Fibroblast of lung (primary cell): ENCODE measurements around the gene TMPRSS4. TPM values are rescaled to one million over a fixed set of nuclear protein-coding genes. Genes with fewer than 3 reads are reported as not detected.

Experiments
- DNase-seq, 2 donors: peaks; one replicate each; pipeline versions ENCODE4 v3.0.0 to v3.0.0-alpha.2; 2010; ENCODE audit warnings: low read depth in 2 of 2
- H2AFZ ChIP-seq: 2 replicates; pipeline ENCODE4 v1.5.1; 2012; ENCODE audit warnings: low read length, control low read depth, inconsistent platforms
- H3K27ac ChIP-seq: 2 replicates; pipeline ENCODE4 v1.5.1; 2011; ENCODE audit warnings: low read length, control low read depth; ENCODE audit not compliant: insufficient read depth
- H3K27me3 ChIP-seq: 2 replicates; pipeline ENCODE4 v1.5.1; 2011; ENCODE audit warnings: mild to moderate bottlenecking, low read length; ENCODE audit not compliant: control insufficient read depth, insufficient read depth
- H3K36me3 ChIP-seq: 2 replicates; pipeline ENCODE4 v1.5.1; 2011; ENCODE audit warnings: low read length; ENCODE audit not compliant: control insufficient read depth, insufficient read depth
- H3K4me1 ChIP-seq: 2 replicates; pipeline ENCODE4 v1.5.1; 2011; ENCODE audit warnings: low read length; ENCODE audit not compliant: control insufficient read depth, insufficient read depth; ENCODE audit errors: extremely low read depth
- H3K4me2 ChIP-seq: 2 replicates; pipeline ENCODE4 v1.5.1; 2011; ENCODE audit warnings: low read length, control low read depth; ENCODE audit not compliant: insufficient read depth; ENCODE audit errors: extremely low read depth
- H3K4me3 ChIP-seq, 4 experiments: fragments of 200-600 bp in 1 of 4; sonication (generic) in 1 of 4; replicated peaks in 1 of 4; 2 replicates each; pipeline ENCODE4 v1.5.1; 2011 to 2016; ENCODE audit warnings: low read length in 4 of 4, low read depth in 3 of 4, mild to moderate bottlenecking in 3 of 4, control low read depth in 2 of 4, inconsistent platforms in 1 of 4, mixed read lengths in 1 of 4; ENCODE audit not compliant: insufficient read depth in 1 of 4; ENCODE audit errors: control extremely low read depth in 1 of 4
- H3K79me2 ChIP-seq: 2 replicates; pipeline ENCODE4 v1.5.1; 2012; ENCODE audit warnings: mild to moderate bottlenecking, low read length, inconsistent platforms; ENCODE audit not compliant: control insufficient read depth, insufficient read depth
- H3K9ac ChIP-seq: 2 replicates; pipeline ENCODE4 v1.5.1; 2011; ENCODE audit warnings: mild to moderate bottlenecking, low read length, control low read depth; ENCODE audit not compliant: insufficient read depth
- H3K9me3 ChIP-seq: 2 replicates; pipeline ENCODE4 v1.5.1; 2012; ENCODE audit warnings: low read depth, low read length; ENCODE audit not compliant: control insufficient read depth, insufficient read depth
- H4K20me1 ChIP-seq: 2 replicates; pipeline ENCODE4 v1.5.1; 2011; ENCODE audit warnings: low read length; ENCODE audit not compliant: control insufficient read depth, insufficient read depth; ENCODE audit errors: extremely low read depth
- EZH2 ChIP-seq: IDR thresholded peaks from 2 replicates; pipeline ENCODE4 v1.5.1; 2012; ENCODE audit warnings: low read length, control low read depth, mild to moderate bottlenecking; ENCODE audit errors: missing control alignments
- polyA plus RNA-seq, 2 donors: library from polyadenylated mRNA; depleted of rRNA in 1 of 2; stranded (reverse) in 1 of 2; unstranded in 1 of 2; fragments of >200 nt; gene quantifications; 2 replicates each; pipeline ENCODE4 v1.2.1, GENCODE V29; 2011 to 2012; ENCODE audit warnings: missing spikeins in 1 of 2
- total RNA-seq: library from RNA; depleted of rRNA; stranded (reverse); fragments of >200 nt; gene quantifications from 2 replicates; pipeline ENCODE4 v1.2.1, GENCODE V29; 2014
- TF ChIP-seq, protein P1 (sequence below), 2 donors: IDR thresholded peaks in 1 of 2; conservative IDR thresholded peaks in 1 of 2; 1 replicate in 1 of 2; 2 replicates in 1 of 2; pipeline ENCODE4 v1.5.1; 2011 to 2012; ENCODE audit warnings: low read length in 2 of 2, control low read depth in 1 of 2, inconsistent platforms in 1 of 2, low read depth in 1 of 2, mild to moderate bottlenecking in 1 of 2

Gene TMPRSS4
- total and polyA plus RNA-seq, 2 donors (not counting 1 experiment from before 2014, with no cell fraction given): not detected

DNA sequence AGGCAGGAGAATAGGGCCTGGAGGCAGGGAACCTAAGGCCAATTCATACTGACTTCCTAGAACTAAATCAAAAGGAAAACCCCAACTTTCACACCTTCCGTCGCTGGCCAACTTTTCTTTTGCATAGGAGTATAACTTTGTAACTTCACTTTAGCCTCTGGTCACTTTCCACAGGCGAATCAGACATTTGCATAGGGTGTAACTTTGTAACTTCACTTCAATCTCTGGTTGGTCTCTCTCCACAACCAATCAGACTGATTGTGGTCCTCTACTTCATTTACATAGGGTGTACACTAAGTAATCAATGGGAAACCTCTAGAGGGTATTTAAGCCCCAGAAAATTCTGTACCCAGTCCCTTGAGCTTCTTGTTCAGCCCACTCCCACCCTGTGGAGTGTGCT is 11.5 kb upstream of the TMPRSS4 start:
- H3K36me3 ChIP-seq: no peaks in the 10 kb centered on the region
- no peaks in the 10 kb centered on the region for H3K27me3 ChIP-seq
- H3K9ac ChIP-seq: no peak overlapping the region
- no peaks in the 10 kb centered on the region for H4K20me1 ChIP-seq
- H3K9me3 ChIP-seq: no peaks in the 10 kb centered on the region
- H3K4me3 ChIP-seq: no peak overlapping the region
- H2AFZ ChIP-seq: no peak overlapping the region
- H3K27ac ChIP-seq: no peak overlapping the region
- no peaks in the 10 kb centered on the region for H3K79me2 ChIP-seq
- no peaks in the 10 kb centered on the region for H3K4me1 ChIP-seq
- DNase-seq: no peak
- no peak for TF ChIP-seq EZH2
- TF ChIP-seq, protein P1, sequence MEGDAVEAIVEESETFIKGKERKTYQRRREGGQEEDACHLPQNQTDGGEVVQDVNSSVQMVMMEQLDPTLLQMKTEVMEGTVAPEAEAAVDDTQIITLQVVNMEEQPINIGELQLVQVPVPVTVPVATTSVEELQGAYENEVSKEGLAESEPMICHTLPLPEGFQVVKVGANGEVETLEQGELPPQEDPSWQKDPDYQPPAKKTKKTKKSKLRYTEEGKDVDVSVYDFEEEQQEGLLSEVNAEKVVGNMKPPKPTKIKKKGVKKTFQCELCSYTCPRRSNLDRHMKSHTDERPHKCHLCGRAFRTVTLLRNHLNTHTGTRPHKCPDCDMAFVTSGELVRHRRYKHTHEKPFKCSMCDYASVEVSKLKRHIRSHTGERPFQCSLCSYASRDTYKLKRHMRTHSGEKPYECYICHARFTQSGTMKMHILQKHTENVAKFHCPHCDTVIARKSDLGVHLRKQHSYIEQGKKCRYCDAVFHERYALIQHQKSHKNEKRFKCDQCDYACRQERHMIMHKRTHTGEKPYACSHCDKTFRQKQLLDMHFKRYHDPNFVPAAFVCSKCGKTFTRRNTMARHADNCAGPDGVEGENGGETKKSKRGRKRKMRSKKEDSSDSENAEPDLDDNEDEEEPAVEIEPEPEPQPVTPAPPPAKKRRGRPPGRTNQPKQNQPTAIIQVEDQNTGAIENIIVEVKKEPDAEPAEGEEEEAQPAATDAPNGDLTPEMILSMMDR (conservative IDR thresholded peaks at IDR 0.05 in 1 of 2, IDR thresholded peaks at IDR 0.05 in 1 of 2; ENCODE audit: low read depth in 1 of 2, low read length in 2 of 2): no peak
- H3K4me2 ChIP-seq: no peak overlapping the region

DNA sequence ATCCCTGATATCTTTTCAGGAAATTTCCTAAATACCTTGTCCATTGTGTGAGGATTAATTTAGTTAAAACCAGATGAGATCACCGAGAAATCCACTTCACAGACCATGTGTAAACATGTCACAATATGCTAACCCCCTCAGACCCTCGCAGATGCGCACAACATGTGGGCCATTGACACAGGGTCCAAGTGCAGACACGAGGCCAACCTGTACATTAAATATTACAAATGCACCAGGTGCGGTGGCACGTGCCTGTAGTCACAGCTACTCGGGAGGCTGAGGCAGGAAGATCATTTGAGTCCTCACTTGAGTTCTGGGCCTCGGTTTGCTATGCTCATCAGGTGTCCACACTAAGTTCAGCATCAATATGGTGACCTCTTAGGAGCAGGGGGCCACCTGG is 9.9 kb upstream of the TMPRSS4 start:
- Histone ChIP-seq H3K79me2 (no peaks in the 10 kb centered on the region), H3K27ac (no peak overlapping the region), H3K36me3 (no peaks in the 10 kb centered on the region), H4K20me1 (no peaks in the 10 kb centered on the region), H3K4me2 (no peak overlapping the region), H2AFZ (no peak overlapping the region), H3K27me3 (no peaks in the 10 kb centered on the region), H3K9me3 (no peaks in the 10 kb centered on the region), H3K4me1 (no peaks in the 10 kb centered on the region), H3K9ac (no peak overlapping the region), H3K4me3 (no peak overlapping the region)
- TF ChIP-seq, protein P1 (conservative IDR thresholded peaks at IDR 0.05 in 1 of 2, IDR thresholded peaks at IDR 0.05 in 1 of 2; ENCODE audit: low read depth in 1 of 2, low read length in 2 of 2): no peak
- no peak for TF ChIP-seq EZH2
- no peak for DNase-seq

DNA sequence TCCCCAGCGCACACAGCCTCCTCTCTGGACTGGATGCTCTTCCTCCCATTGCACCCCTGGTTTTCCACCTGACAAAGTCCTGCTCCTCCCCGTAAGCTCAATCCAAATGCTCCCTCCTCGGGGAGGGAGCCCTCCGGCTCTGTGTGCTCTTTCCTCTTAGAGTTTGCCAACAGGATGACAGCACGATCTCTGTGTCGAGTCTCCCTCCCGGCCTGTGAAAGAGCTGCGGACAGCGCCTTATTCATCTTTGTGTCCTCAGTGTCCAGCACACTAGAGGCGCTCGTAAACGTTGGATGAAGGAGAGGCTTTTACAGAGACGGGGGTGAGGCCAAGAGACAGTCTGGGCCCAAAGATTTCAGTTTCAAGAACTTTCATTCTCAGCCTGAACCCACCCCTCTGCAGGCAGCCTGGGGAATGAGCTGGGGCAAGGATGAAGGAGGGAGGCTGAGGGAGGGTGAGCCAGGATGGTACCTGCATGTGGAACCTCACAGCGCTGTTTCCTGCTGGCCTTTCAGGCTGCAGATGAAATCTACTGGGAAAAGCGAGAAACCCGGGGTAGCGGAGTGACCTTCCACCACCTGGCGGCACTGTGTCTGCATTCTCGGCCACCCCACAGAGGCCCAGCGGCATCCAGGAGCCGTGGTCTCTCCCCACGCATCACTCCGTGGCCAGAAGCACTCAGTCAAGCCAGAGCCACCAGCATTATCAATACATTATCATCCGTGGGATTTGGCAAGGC is 8.5 kb upstream of the TMPRSS4 start:
- Histone ChIP-seq H3K9me3 (no peaks in the 10 kb centered on the region), H3K79me2 (no peaks in the 10 kb centered on the region), H4K20me1 (no peaks in the 10 kb centered on the region), H3K4me1 (no peaks in the 10 kb centered on the region), H3K27ac (no peak overlapping the region), H3K4me2 (no peak overlapping the region), H3K4me3 (no peak overlapping the region), H3K36me3 (no peaks in the 10 kb centered on the region), H3K9ac (no peak overlapping the region), H2AFZ (no peak overlapping the region), H3K27me3 (no peaks in the 10 kb centered on the region)
- no peak for DNase-seq
- TF ChIP-seq, protein P1 (conservative IDR thresholded peaks at IDR 0.05 in 1 of 2, IDR thresholded peaks at IDR 0.05 in 1 of 2; ENCODE audit: low read depth in 1 of 2, low read length in 2 of 2): no peak
- no peak for TF ChIP-seq EZH2
